ENCODE results near the gene NCOA7.

- TF ChIP-seq CTCF (IDR thresholded peaks at IDR 0.05; ENCODE audit: insufficient read depth, low read length) (no peak), POLR2AphosphoS5 (IDR thresholded peaks at IDR 0.05; ENCODE audit: low read depth) (no peak)
These were observed 98.4 kb downstream of the NCOA7 start for GRCh38 chr6:125888989-125889656.

Measured in HL-60 (cell line).